ENCODE data around the gene ELL2. TPM values are rescaled to one million over a fixed set of nuclear protein-coding genes. Genes with fewer than 3 reads are reported as not detected.
"Not testable (repeated sequence)": the region's sequence is repeated elsewhere in the genome, so short reads cannot be mapped to it uniquely, and the experiment has no call there.

Gene ELL2
- total and polyA plus RNA-seq, 8 donors = 15.3 to 62.7 (median 24.3) TPM

GRCh38 chr5:95858023-95858461 is 103.6 kb downstream of the ELL2 start:
- Histone ChIP-seq H3K4me1 (peaks cover 18 to 58% of the 10 kb centered on the region in 2 donors), H3K36me3 (no peaks in the 10 kb centered on the region), H3K9me3 (no peaks in the 10 kb centered on the region), H3K4me3 (no peak overlapping the region), H3K27ac (peak overlapping the region; percentile 68 to 85), H3K27me3 (no peaks in the 10 kb centered on the region)
- ATAC-seq (peak; percentile 11), DNase-seq (peak in 1 of 4 donors; percentile 56)
- intact Hi-C loops (cut with DNase I) = no loop called here
- TF ChIP-seq CTCF (IDR thresholded peaks at IDR 0.05) = no peak

GRCh38 chr5:95857185-95857945 is 104.3 kb downstream of the ELL2 start:
- H3K27me3 ChIP-seq = no peaks in the 10 kb centered on the region
- H3K4me1 ChIP-seq = peaks cover 18 to 51% of the 10 kb centered on the region in 2 donors
- no peak for TF ChIP-seq CTCF (IDR thresholded peaks at IDR 0.05)
- DNase-seq = peak in 2 of 4 donors; percentile 51 to 68
- no peaks in the 10 kb centered on the region for H3K9me3 ChIP-seq
- H3K36me3 ChIP-seq = no peaks in the 10 kb centered on the region
- intact Hi-C loops (cut with DNase I) = no loop called here
- peak; percentile 35 for ATAC-seq
- H3K4me3 ChIP-seq = no peak overlapping the region
- peak overlapping the region; percentile 68 to 85 for H3K27ac ChIP-seq

- H3K4me3 ChIP-seq = no peak overlapping the region
- peaks cover 11 to 43% of the 10 kb centered on the region in 2 donors for H3K4me1 ChIP-seq
- H3K27ac ChIP-seq = peak overlapping the region; percentile 68 to 85
- no peak for ATAC-seq
- no peaks in the 10 kb centered on the region for H3K9me3 ChIP-seq
- intact Hi-C loops (cut with DNase I) = no loop called here
- TF ChIP-seq CTCF (IDR thresholded peaks at IDR 0.05) = no peak
- DNase-seq = no peak
- H3K27me3 ChIP-seq = no peaks in the 10 kb centered on the region
- no peaks in the 10 kb centered on the region for H3K36me3 ChIP-seq
Measured at GRCh38 chr5:95856501-95856981, 105.1 kb downstream of the ELL2 start.

GRCh38 chr5:95853490-95853889 is 108.2 kb downstream of the ELL2 start:
- Histone ChIP-seq H3K36me3 (no peaks in the 10 kb centered on the region), H3K27ac (no peak overlapping the region), H3K9me3 (no peaks in the 10 kb centered on the region), H3K4me1 (peaks cover 10 to 12% of the 10 kb centered on the region in 2 donors), H3K27me3 (no peaks in the 10 kb centered on the region), H3K4me3 (no peak overlapping the region)
- no peak for TF ChIP-seq CTCF (IDR thresholded peaks at IDR 0.05)
- DNase-seq (no peak), ATAC-seq (no peak)
- intact Hi-C loops (cut with DNase I) = no loop called here

GRCh38 chr5:95852567-95852966 is 109.1 kb downstream of the ELL2 start:
- H3K4me1 ChIP-seq = peaks cover 3 to 6% of the 10 kb centered on the region in 2 donors
- ATAC-seq = no peak
- intact Hi-C loops (cut with DNase I) = no loop called here

GRCh38 chr5:95851141-95851540 is 110.5 kb downstream of the ELL2 start:
- H3K27ac ChIP-seq; H3K27me3 ChIP-seq; H3K9me3 ChIP-seq; ATAC-seq; H3K36me3 ChIP-seq; DNase-seq; intact Hi-C loops (cut with DNase I); H3K4me3 ChIP-seq; H3K4me1 ChIP-seq: not testable (repeated sequence)

More at GRCh38 chr5:95852567-95852966, 109.1 kb downstream of the ELL2 start:
- no peak for DNase-seq
- Histone ChIP-seq H3K9me3 (no peaks in the 10 kb centered on the region), H3K4me3 (no peak overlapping the region), H3K27ac (no peak overlapping the region), H3K36me3 (no peaks in the 10 kb centered on the region), H3K27me3 (no peaks in the 10 kb centered on the region)
- TF ChIP-seq CTCF (IDR thresholded peaks at IDR 0.05) = no peak
